ENCODE data around the gene KRT3.
A peak's percentile ranks its signal among the peaks of the same experiment; 100 is the strongest.

KRT3 gene

GRCh38 chr12:52821826-52822660 lies 26.1 kb upstream of the KRT3 start:
- no peak overlapping the region for H3K4me3 ChIP-seq (ENCODE audit: low read length)
- peak; percentile 39 for DNase-seq (ENCODE audit: low read depth)
- no peak for TF ChIP-seq CTCF (conservative IDR thresholded peaks at IDR 0.05; ENCODE audit: low read length)

- no peak for TF ChIP-seq CTCF (conservative IDR thresholded peaks at IDR 0.05; ENCODE audit: low read length)
- no peak overlapping the region for H3K4me3 ChIP-seq (ENCODE audit: low read length)
- DNase-seq (ENCODE audit: low read depth): no peak
Observed at GRCh38 chr12:52821071-52821730, 25.3 kb upstream of the KRT3 start.

- no peak for DNase-seq (ENCODE audit: low read depth)
- H3K4me3 ChIP-seq (ENCODE audit: low read length): no peak overlapping the region
- TF ChIP-seq CTCF (conservative IDR thresholded peaks at IDR 0.05; ENCODE audit: low read length): no peak
Observed at GRCh38 chr12:52820521-52820920, 24.6 kb upstream of the KRT3 start.

GRCh38 chr12:52819731-52820510 lies 24.0 kb upstream of the KRT3 start:
- no peak for TF ChIP-seq CTCF (conservative IDR thresholded peaks at IDR 0.05; ENCODE audit: low read length)
- no peak overlapping the region for H3K4me3 ChIP-seq (ENCODE audit: low read length)
- no peak for DNase-seq (ENCODE audit: low read depth)

GRCh38 chr12:52818887-52819420 lies 23.0 kb upstream of the KRT3 start:
- TF ChIP-seq CTCF (conservative IDR thresholded peaks at IDR 0.05; ENCODE audit: low read length): no peak
- no peak overlapping the region for H3K4me3 ChIP-seq (ENCODE audit: low read length)
- no peak for DNase-seq (ENCODE audit: low read depth)

GRCh38 chr12:52818388-52818787 lies 22.5 kb upstream of the KRT3 start:
- no peak for DNase-seq (ENCODE audit: low read depth)
- no peak for TF ChIP-seq CTCF (conservative IDR thresholded peaks at IDR 0.05; ENCODE audit: low read length)
- H3K4me3 ChIP-seq (ENCODE audit: low read length): no peak overlapping the region
